ENCODE data around the gene MEGF6.

MEGF6 gene

DNA sequence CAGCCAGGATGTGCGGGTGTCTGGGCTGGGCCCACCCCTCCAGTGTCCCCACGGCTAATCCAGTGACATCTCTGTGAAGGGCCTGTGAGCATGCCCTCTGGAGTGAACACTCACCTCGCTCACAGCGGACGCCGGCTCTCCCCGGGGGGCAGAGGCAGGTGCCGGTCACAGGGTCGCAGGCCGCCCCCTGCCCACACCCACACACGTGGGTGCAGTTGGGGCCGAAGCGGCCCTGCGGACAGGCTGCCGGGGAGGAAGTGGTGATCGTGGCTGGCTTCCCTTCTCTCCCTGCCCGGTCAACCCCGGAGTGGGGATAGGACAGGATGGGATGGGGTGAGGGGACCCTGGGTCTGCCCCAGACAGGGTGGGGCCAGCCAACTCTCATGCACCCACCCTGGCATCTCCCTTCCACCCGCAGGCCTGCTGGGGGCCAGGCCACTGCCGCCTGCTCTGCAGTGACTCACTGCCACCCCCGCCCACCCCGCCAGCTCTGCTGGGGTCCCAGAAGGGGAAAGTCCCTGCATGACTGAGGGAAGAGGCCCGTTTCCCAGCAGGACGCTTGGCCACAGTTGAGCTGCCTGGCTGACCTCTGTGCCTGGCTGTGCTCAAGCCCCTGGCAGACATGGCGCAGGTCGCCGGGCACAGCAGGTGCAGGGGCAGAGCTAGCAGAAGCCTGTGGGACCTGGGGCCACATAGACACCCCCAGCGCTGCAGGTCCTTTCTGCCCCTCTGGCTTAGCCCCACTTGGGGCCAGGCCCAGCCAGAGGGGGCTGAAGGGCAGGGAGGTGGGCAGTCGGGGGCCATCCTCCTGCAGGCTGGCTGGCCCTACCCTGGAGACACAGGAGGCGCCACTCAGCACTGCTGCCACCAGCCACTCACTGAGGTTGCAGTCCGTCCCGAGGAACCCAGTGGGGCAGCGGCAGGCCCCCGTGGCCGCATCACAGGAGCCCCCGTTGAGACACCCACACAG is 115.2 kb downstream of the MEGF6 start:
- no peak overlapping the region for H3K4me3 ChIP-seq (ENCODE audit: severe bottlenecking)
- H3K27me3 ChIP-seq (ENCODE audit: insufficient read depth, poor library complexity, severe bottlenecking): no peaks in the 10 kb centered on the region
- no peak for ATAC-seq (ENCODE audit: low read depth)
- H3K4me1 ChIP-seq (ENCODE audit: insufficient read depth, poor library complexity, severe bottlenecking): no peaks in the 10 kb centered on the region
- no peak overlapping the region for H3K27ac ChIP-seq (ENCODE audit: poor library complexity, severe bottlenecking)
- DNase-seq (ENCODE audit: low spot score): no peak
- no peaks in the 10 kb centered on the region for H3K36me3 ChIP-seq (ENCODE audit: low read depth)
- no peaks in the 10 kb centered on the region for H3K9me3 ChIP-seq (ENCODE audit: severe bottlenecking)
- TF ChIP-seq, protein P1, sequence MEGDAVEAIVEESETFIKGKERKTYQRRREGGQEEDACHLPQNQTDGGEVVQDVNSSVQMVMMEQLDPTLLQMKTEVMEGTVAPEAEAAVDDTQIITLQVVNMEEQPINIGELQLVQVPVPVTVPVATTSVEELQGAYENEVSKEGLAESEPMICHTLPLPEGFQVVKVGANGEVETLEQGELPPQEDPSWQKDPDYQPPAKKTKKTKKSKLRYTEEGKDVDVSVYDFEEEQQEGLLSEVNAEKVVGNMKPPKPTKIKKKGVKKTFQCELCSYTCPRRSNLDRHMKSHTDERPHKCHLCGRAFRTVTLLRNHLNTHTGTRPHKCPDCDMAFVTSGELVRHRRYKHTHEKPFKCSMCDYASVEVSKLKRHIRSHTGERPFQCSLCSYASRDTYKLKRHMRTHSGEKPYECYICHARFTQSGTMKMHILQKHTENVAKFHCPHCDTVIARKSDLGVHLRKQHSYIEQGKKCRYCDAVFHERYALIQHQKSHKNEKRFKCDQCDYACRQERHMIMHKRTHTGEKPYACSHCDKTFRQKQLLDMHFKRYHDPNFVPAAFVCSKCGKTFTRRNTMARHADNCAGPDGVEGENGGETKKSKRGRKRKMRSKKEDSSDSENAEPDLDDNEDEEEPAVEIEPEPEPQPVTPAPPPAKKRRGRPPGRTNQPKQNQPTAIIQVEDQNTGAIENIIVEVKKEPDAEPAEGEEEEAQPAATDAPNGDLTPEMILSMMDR (IDR thresholded peaks at IDR 0.05; ENCODE audit: poor library complexity, severe bottlenecking): no peak

- DNase-seq (ENCODE audit: low spot score): no peak
- no peak overlapping the region for H3K4me3 ChIP-seq (ENCODE audit: severe bottlenecking)
- H3K27ac ChIP-seq (ENCODE audit: poor library complexity, severe bottlenecking): no peak overlapping the region
- H3K27me3 ChIP-seq (ENCODE audit: insufficient read depth, poor library complexity, severe bottlenecking): no peaks in the 10 kb centered on the region
- no peaks in the 10 kb centered on the region for H3K36me3 ChIP-seq (ENCODE audit: low read depth)
- TF ChIP-seq, protein P1 (IDR thresholded peaks at IDR 0.05; ENCODE audit: poor library complexity, severe bottlenecking): no peak
- no peaks in the 10 kb centered on the region for H3K9me3 ChIP-seq (ENCODE audit: severe bottlenecking)
- H3K4me1 ChIP-seq (ENCODE audit: insufficient read depth, poor library complexity, severe bottlenecking): no peaks in the 10 kb centered on the region
- no peak for ATAC-seq (ENCODE audit: low read depth)
These were observed 116.7 kb downstream of the MEGF6 start for GRCh38 chr1:3494321-3495308.

- Histone ChIP-seq H3K4me1 (ENCODE audit: insufficient read depth, poor library complexity, severe bottlenecking) (no peaks in the 10 kb centered on the region), H3K9me3 (ENCODE audit: severe bottlenecking) (peaks cover 7% of the 10 kb centered on the region), H3K36me3 (ENCODE audit: low read depth) (no peaks in the 10 kb centered on the region), H3K27ac (ENCODE audit: poor library complexity, severe bottlenecking) (no peak overlapping the region), H3K4me3 (ENCODE audit: severe bottlenecking) (no peak overlapping the region), H3K27me3 (ENCODE audit: insufficient read depth, poor library complexity, severe bottlenecking) (no peaks in the 10 kb centered on the region)
- ATAC-seq (ENCODE audit: low read depth) (no peak), DNase-seq (ENCODE audit: low spot score) (no peak)
- TF ChIP-seq, protein P1 (IDR thresholded peaks at IDR 0.05; ENCODE audit: poor library complexity, severe bottlenecking): no peak
These were observed 118.6 kb downstream of the MEGF6 start for GRCh38 chr1:3492545-3493246.

DNA sequence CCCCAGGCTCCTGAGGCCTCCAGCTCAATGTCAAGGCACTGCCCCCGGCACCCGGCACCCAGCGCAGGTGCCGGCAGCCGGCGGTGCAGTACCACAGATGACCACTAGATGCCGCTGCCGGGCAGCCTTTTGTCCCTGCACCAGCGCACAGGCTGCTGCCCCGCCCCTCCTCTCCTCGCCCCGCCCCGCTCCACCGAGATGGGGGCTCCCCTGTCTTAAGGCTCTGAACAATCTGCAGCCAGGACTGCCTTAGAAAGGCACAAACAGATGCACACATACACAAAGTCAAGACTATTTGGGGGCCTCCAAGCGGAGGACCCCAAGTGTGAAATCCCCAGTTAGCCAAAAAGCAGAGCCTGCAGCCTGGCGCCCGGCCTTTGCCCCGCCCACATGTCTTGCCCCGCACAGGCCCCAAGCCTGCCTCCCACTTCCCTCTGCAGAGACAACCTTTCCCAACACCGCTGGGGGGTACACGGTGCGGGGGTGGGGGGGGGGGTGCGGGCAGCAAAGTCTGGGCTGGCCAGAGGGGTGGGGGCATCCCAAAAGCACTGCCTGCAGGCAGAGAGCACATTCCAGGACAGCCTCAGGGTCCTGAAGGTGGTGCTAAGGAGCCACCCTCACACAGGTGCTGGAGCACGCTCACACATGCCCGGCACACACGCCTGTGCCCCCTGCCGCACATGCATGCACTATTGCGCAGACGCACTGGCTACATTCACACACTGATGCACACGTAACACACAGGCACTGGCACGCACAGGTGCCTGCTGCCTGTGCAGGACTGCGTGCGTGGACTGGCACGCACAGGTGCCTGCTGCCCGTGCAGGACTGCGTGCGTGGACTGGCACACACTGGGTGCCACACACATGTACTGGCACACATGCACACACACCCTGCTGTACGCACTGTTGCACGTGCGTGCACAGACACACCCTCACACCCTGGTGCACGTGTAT is 119.7 kb downstream of the MEGF6 start:
- no peaks in the 10 kb centered on the region for H3K4me1 ChIP-seq (ENCODE audit: insufficient read depth, poor library complexity, severe bottlenecking)
- H3K27ac ChIP-seq (ENCODE audit: poor library complexity, severe bottlenecking): no peak overlapping the region
- ATAC-seq (ENCODE audit: low read depth) (peak; percentile 67), DNase-seq (ENCODE audit: low spot score) (no peak)
- peaks cover 7% of the 10 kb centered on the region for H3K9me3 ChIP-seq (ENCODE audit: severe bottlenecking)
- TF ChIP-seq, protein P1 (IDR thresholded peaks at IDR 0.05; ENCODE audit: poor library complexity, severe bottlenecking): peak; percentile 91
- H3K4me3 ChIP-seq (ENCODE audit: severe bottlenecking): no peak overlapping the region
- no peaks in the 10 kb centered on the region for H3K27me3 ChIP-seq (ENCODE audit: insufficient read depth, poor library complexity, severe bottlenecking)
- no peaks in the 10 kb centered on the region for H3K36me3 ChIP-seq (ENCODE audit: low read depth)
